GM19463 (cell line): Measurements from ENCODE around the gene DENND1A.
"Not testable (repeated sequence)": the region's sequence is repeated elsewhere in the genome, so short reads cannot be mapped to it uniquely, and the experiment has no call there.

Experiments
- ATAC-seq: cut with Tn5 transposase; IDR thresholded peaks from one replicate; pipeline ENCODE4 v1.9.1; 2021; ENCODE audit warnings: mild to moderate bottlenecking, moderate library complexity; ENCODE audit not compliant: unreplicated experiment

The DENND1A gene

GRCh38 chr9:123923377-123923776 lies 6.5 kb downstream of the DENND1A start:
- ATAC-seq: no peak

- ATAC-seq: no peak
These were observed 7.0 kb downstream of the DENND1A start for GRCh38 chr9:123922911-123923310.

- no peak for ATAC-seq
These were observed 7.5 kb downstream of the DENND1A start for GRCh38 chr9:123922431-123922830.

GRCh38 chr9:123914517-123915196 lies 15.3 kb downstream of the DENND1A start:
- ATAC-seq: no peak

GRCh38 chr9:123912167-123912897 lies 17.6 kb downstream of the DENND1A start:
- no peak for ATAC-seq

GRCh38 chr9:123911024-123911423 lies 18.9 kb downstream of the DENND1A start:
- ATAC-seq: no peak

- ATAC-seq: not testable (repeated sequence)
These were observed 20.7 kb downstream of the DENND1A start for GRCh38 chr9:123909192-123909591.

GRCh38 chr9:123903550-123903949 lies 26.4 kb downstream of the DENND1A start:
- ATAC-seq: not testable (repeated sequence)

GRCh38 chr9:123894822-123895221 lies 35.1 kb downstream of the DENND1A start:
- ATAC-seq: no peak

GRCh38 chr9:123893831-123894460 lies 36.0 kb downstream of the DENND1A start:
- ATAC-seq: no peak

GRCh38 chr9:123893115-123893514 lies 36.8 kb downstream of the DENND1A start:
- no peak for ATAC-seq

GRCh38 chr9:123887837-123888236 lies 42.1 kb downstream of the DENND1A start:
- ATAC-seq: no peak

GRCh38 chr9:123885834-123886233 lies 44.1 kb downstream of the DENND1A start:
- ATAC-seq: not testable (repeated sequence)

- ATAC-seq: no peak
These were observed 46.3 kb downstream of the DENND1A start for GRCh38 chr9:123883634-123884033.

- ATAC-seq: no peak
These were observed 48.3 kb downstream of the DENND1A start for GRCh38 chr9:123881604-123882003.

- ATAC-seq: no peak
These were observed 49.5 kb downstream of the DENND1A start for GRCh38 chr9:123880420-123880819.

- ATAC-seq: no peak
These were observed 53.2 kb downstream of the DENND1A start for GRCh38 chr9:123876750-123877149.

- no peak for ATAC-seq
These were observed 57.2 kb downstream of the DENND1A start for GRCh38 chr9:123872710-123873109.

- ATAC-seq: no peak
These were observed 58.1 kb downstream of the DENND1A start for GRCh38 chr9:123871781-123872180.

GRCh38 chr9:123868002-123868401 lies 61.9 kb downstream of the DENND1A start:
- no peak for ATAC-seq

- ATAC-seq: no peak
These were observed 62.9 kb downstream of the DENND1A start for GRCh38 chr9:123867034-123867433.

GRCh38 chr9:123866497-123866896 lies 63.4 kb downstream of the DENND1A start:
- ATAC-seq: no peak
